WI38 (cell line): ENCODE results near the gene LIN9.

Source experiments
- H3K4me3 ChIP-seq: 2 replicates; pipeline ENCODE4 v1.5.1; 2011; ENCODE audit warnings: low read depth, mild to moderate bottlenecking, control low read depth, low read length
- CTCF ChIP-seq: IDR thresholded peaks from 2 replicates; pipeline ENCODE4 v1.5.1; 2012; ENCODE audit warnings: low read depth, mild to moderate bottlenecking, control low read depth, low read length

LIN9 gene

DNA sequence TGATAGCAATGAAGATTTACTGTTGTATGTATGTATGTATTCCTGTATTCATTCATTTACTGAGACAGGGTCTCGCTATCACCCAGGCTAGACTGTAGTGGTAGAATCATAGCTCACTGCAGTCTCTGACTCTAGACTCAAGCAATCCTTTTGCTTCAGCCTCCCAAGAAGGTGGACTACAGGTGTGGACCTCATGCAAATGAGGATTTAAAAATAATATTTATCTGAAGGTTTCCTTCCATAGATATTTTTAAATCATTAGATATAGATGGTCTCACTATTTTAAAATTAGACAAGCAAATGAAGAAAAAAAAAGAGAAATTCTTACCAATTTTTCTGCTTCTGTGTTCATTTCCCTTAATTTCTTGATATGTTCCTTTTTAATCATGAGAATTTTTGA lies 58.5 kb downstream of the LIN9 start:
- H3K4me3 ChIP-seq: no peak overlapping the region
- TF ChIP-seq CTCF: no peak

DNA sequence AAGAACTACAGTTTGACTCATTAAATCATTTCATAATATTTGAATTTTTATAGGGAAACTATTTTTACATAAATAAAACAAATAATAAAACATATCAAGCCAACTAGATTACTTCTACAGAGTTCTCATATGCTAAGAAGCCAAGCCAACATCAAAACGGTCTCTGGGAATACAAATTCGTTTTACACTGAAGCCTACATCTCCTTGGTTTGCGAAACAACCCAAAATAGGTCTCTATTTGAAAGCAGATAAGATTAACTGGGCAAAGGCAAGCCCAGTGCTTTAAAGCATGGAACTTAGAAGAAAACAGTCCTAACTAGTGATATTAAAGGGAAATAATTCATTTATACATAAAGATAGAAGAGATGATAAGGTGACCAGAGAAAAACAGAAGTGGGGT lies 60.2 kb downstream of the LIN9 start:
- H3K4me3 ChIP-seq: no peak overlapping the region
- TF ChIP-seq CTCF: no peak

- no peak for TF ChIP-seq CTCF
- H3K4me3 ChIP-seq: no peak overlapping the region
Observed at GRCh38 chr1:226248091-226248490, 60.9 kb downstream of the LIN9 start.

GRCh38 chr1:226239421-226239820 lies 69.5 kb downstream of the LIN9 start:
- H3K4me3 ChIP-seq: no peak overlapping the region
- no peak for TF ChIP-seq CTCF

DNA sequence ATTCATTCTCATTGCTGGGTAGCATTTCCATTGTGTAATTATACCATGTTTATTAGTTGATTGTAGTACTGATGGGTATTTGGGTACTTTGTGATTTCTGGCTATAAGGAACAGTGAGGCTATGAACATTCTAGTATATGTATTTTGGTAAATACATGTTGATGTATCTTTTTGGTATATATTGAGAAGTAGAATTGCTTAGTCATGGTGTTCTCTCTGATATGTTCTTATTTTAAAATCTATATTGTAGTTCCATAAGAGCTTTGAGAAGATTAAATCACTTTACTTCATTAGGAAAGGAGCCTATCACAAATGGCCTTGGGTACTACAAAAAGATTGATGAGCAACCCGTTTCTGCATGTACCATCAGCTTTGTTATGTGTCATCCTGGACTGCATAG lies 72.1 kb downstream of the LIN9 start:
- no peak for TF ChIP-seq CTCF
- no peak overlapping the region for H3K4me3 ChIP-seq

DNA sequence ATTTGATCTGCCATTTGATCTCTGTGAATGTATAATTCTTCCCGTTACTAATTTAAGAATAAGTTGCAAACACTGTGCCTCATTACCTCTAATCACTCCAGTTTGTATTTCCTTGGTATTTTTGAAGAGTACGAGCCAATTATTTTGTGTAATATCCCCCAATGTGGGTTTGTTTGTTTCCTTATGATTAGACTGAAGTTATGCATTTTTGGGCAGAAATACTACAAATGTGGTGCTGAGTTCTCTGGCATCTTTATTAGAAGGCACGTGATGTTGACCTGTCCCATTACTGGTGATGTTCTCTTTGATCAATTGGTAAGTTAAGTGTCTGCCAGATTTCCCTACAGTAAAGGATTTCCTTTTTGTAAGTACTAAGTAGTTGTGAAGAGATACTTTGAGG lies 75.2 kb downstream of the LIN9 start:
- no peak overlapping the region for H3K4me3 ChIP-seq
- no peak for TF ChIP-seq CTCF

- no peak for TF ChIP-seq CTCF
- H3K4me3 ChIP-seq: no peak overlapping the region
Observed at GRCh38 chr1:226233293-226233692, 75.7 kb downstream of the LIN9 start.
